GM12878 (cell line): ENCODE measurements around the gene STX1A. TPM values are rescaled to one million over a fixed set of nuclear protein-coding genes. Genes with fewer than 3 reads are reported as not detected.

Experiments used
- ATAC-seq: fragments of 200-7000 bp; cut with Tn5 transposase; 3 replicates; pipeline ENCODE4 v1.9.1; 2020; ENCODE audit warnings: mild to moderate bottlenecking, moderate library complexity
- BruUV-seq: library from RNA; stranded (reverse); fragments of 400-500 nt; replicated peaks from 2 replicates; lab custom pipeline; 2021; lab: Mats Ljungman, UMichigan
- CTCF ChIA-PET: fragments of 300-600 bp; sonication (Branson Sonifier 250); formaldehyde crosslinking; extraction: SDS; loops from one replicate; lab custom pipeline; 2021; ENCODE audit warnings: inconsistent platforms; lab: Yijun Ruan, JAX
- POLR2A ChIA-PET: fragments of 350-600 bp; formaldehyde crosslinking; extraction: SDS; loops from one replicate; lab custom pipeline; 2021; ENCODE audit warnings: inconsistent platforms; lab: Charles Lee
- RAD21 ChIA-PET: fragments of 300-600 bp; sonication (Branson Sonifier 250); formaldehyde crosslinking; loops from one replicate; lab custom pipeline; 2023; ENCODE audit warnings: antibody characterized with exemption; ENCODE audit not compliant: unreplicated experiment; lab: Charles Lee
- SMC1A ChIA-PET: fragments of 300-600 bp; sonication (Branson Sonifier 250); formaldehyde crosslinking; loops from one replicate; lab custom pipeline; 2023; ENCODE audit not compliant: unreplicated experiment, uncharacterized antibody; lab: Charles Lee
- DNase-seq: peaks from one replicate; pipeline ENCODE4 v3.0.0-alpha.2; 2011; ENCODE audit warnings: low read depth, low spot score
- FAIRE-seq: peaks from 3 replicates; lab custom pipeline; 2011; peaks lifted over from hg19 to GRCh38; lab: Jason Lieb, UNC
- H2AFZ ChIP-seq: 2 replicates; pipeline ENCODE4 v1.6.0; 2011; ENCODE audit warnings: low read depth, low read length, control low read depth; ENCODE audit not compliant: control insufficient read depth
- H3K27ac ChIP-seq: 2 replicates; pipeline ENCODE4 v1.5.1; 2011; ENCODE audit warnings: control low read depth; ENCODE audit not compliant: control insufficient read depth, insufficient read depth
- H3K27me3 ChIP-seq, 2 experiments: replicated peaks in 1 of 2; 2 replicates each; pipeline versions ENCODE4 v1.6.0 to v1.6.1; 2011; ENCODE audit warnings: low read length in 1 of 2; ENCODE audit not compliant: control insufficient read depth in 2 of 2, insufficient read depth in 2 of 2
- H3K36me3 ChIP-seq, 2 experiments: 2 replicates each; pipeline ENCODE4 v1.5.1; 2011; ENCODE audit warnings: low read length in 1 of 2; ENCODE audit not compliant: control insufficient read depth in 2 of 2, insufficient read depth in 2 of 2
- H3K4me1 ChIP-seq: 2 replicates; pipeline ENCODE4 v1.6.1; 2011; ENCODE audit warnings: mild to moderate bottlenecking, low read length, moderate library complexity, mixed read lengths; ENCODE audit not compliant: control insufficient read depth, insufficient read depth
- H3K4me2 ChIP-seq: 2 replicates; pipeline ENCODE4 v1.6.0; 2011; ENCODE audit warnings: control low read depth; ENCODE audit not compliant: control insufficient read depth, insufficient read depth
- H3K4me3 ChIP-seq: fragments of 200-600 bp; sonication (generic); 2 replicates; pipeline ENCODE4 v1.5.1; 2016
- H3K79me2 ChIP-seq: 2 replicates; pipeline ENCODE4 v1.6.0; 2011; ENCODE audit warnings: low read length; ENCODE audit not compliant: control insufficient read depth, insufficient read depth
- H3K9ac ChIP-seq: 2 replicates; pipeline ENCODE4 v1.8.0; 2011; ENCODE audit warnings: low read length, control low read depth, mixed read lengths; ENCODE audit not compliant: control insufficient read depth, insufficient read depth
- H3K9me3 ChIP-seq: replicated peaks from 3 replicates; pipeline ENCODE4 v1.5.1; 2011; ENCODE audit warnings: mild to moderate bottlenecking, low read length; ENCODE audit not compliant: control insufficient read depth, insufficient read depth
- H4K20me1 ChIP-seq: 2 replicates; pipeline ENCODE4 v1.6.0; 2011; ENCODE audit not compliant: control insufficient read depth, insufficient read depth
- ATF3 ChIP-seq: IDR thresholded peaks from 2 replicates; pipeline ENCODE4 v1.6.1; 2011; ENCODE audit warnings: low read depth, mild to moderate bottlenecking, low read length, moderate library complexity, borderline replicate concordance; ENCODE audit errors: extremely low read depth
- IRF3 ChIP-seq: fragments of 450-650 bp; IDR thresholded peaks from 2 replicates; pipeline ENCODE4 v1.6.1; 2014; ENCODE audit warnings: mild to moderate bottlenecking
- NKRF ChIP-seq: fragments of 450-650 bp; conservative IDR thresholded peaks from 2 replicates; pipeline ENCODE4 v1.6.1; 2017; ENCODE audit warnings: mild to moderate bottlenecking, moderate library complexity
- NR2C2 ChIP-seq: IDR thresholded peaks from 2 replicates; pipeline ENCODE4 v1.6.1; 2011; ENCODE audit warnings: borderline replicate concordance, low read depth; ENCODE audit not compliant: control insufficient read depth, insufficient read length
- SIN3A ChIP-seq: IDR thresholded peaks from 2 replicates; pipeline ENCODE4 v1.6.1; 2012; ENCODE audit warnings: low read depth, low read length, improper control_type of control experiment
- SRF ChIP-seq, 2 experiments: IDR thresholded peaks; 2 replicates each; pipeline ENCODE4 v1.6.1; 2011; ENCODE audit warnings: low read depth in 2 of 2, low read length in 2 of 2, mild to moderate bottlenecking in 1 of 2, moderate library complexity in 1 of 2
- STAT3 ChIP-seq: IDR thresholded peaks from 2 replicates; pipeline ENCODE4 v1.6.1; 2011; ENCODE audit warnings: low read depth, low read length, improper control_type of control experiment
- WGBS: methylation state at CpG from one replicate; pipeline ENCODE4 v1.1.6; 2016; ENCODE audit warnings: low lambda C conversion rate; ENCODE audit not compliant: insufficient replicate concordance, insufficient coverage; ENCODE audit errors: missing lambda C conversion rate; 5-methylcytosine and 5-hydroxymethylcytosine counted together
- in situ Hi-C: fragments of 300-500 bp; cut with MboI; formaldehyde crosslinking; loops from 9 replicates; pipeline ENCODE4 v1.14.3; 2018; ENCODE audit warnings: mixed read lengths
- intact Hi-C: fragments of 100-400 bp; cut with micrococcal nuclease; formaldehyde crosslinking; loops from one replicate; pipeline ENCODE4 v1.14.2; 2022; ENCODE audit not compliant: unreplicated experiment
- polyA plus RNA-seq, 11 experiments: library from polyadenylated mRNA; depleted of rRNA in 4 of 11; unstranded in 6 of 11; stranded (reverse) in 5 of 11; fragments of >200 nt; fragmentation: Nextera tagmentation in 4 of 11; fragmentation: Illumina TruSeq in 1 of 11; extraction: Ambion mirVana in 4 of 11; extraction: Trizol in 1 of 11; gene quantifications; 1 replicate in 1 of 11; 2 replicates in 10 of 11; pipeline versions ENCODE4 v1.2.1 to v1.2.3, GENCODE V29; 2011 to 2016; ENCODE audit warnings: inconsistent platforms in 2 of 11, missing spikeins in 2 of 11, low read depth in 1 of 11
- total RNA-seq, 4 experiments: library from RNA; depleted of rRNA in 3 of 4; stranded (reverse); fragments of >200 nt in 3 of 4; fragmentation: Illumina TruSeq in 1 of 4; extraction: Trizol in 1 of 4; gene quantifications; 2 replicates each; pipeline versions ENCODE4 v1.2.1 to v1.2.3, GENCODE V29; 2013 to 2021

Gene STX1A
- total and polyA plus RNA-seq, 10 of the 15 experiments (the other 5 are each of a cell fraction or from before 2014, with no cell fraction given): 0.15 to 5.3 (median 2.5) TPM

DNA sequence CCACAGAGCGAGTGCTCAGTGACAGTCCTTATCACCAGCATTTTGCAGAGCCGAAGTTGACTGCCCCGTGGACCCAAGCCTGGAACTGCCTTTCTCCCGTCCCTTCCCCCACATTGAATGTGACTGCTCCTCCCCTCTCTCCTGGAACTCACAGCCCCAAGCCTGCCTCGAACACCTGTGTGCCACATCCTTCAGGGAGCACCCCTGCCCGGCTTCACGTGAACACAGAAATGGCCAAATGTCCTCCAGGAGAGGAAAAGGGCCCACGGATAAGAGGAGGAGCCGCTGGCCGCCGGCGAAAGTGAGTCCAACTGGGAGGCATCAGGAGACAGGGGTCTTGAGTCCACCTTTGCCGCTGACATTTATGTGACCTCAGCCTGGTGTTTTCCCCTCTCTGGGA is 16.2 kb downstream of the STX1A start:
- Histone ChIP-seq H3K4me3 (no peak overlapping the region), H3K36me3 (peaks cover 2 to 14% of the 10 kb centered on the region in 2 experiments), H3K4me1 (no peaks in the 10 kb centered on the region), H2AFZ (no peak overlapping the region), H3K79me2 (no peaks in the 10 kb centered on the region), H3K9ac (no peak overlapping the region), H3K4me2 (no peak overlapping the region), H4K20me1 (no peaks in the 10 kb centered on the region), H3K27me3 (no peaks in the 10 kb centered on the region), H3K27ac (no peak overlapping the region), H3K9me3 (no peaks in the 10 kb centered on the region)
- DNase-seq (no peak), FAIRE-seq (no peak), ATAC-seq (no peak)
- POLR2A ChIA-PET: no interaction called here
- RAD21 ChIA-PET: no interaction called here
- TF ChIP-seq STAT3 (no peak), SRF (IDR thresholded peaks at IDR 0.05; ENCODE audit: low read depth in 2 of 2, low read length in 2 of 2) (no peak), SIN3A (no peak)
- intact Hi-C loops: no loop called here
- SMC1A ChIA-PET: no interaction called here
- in situ Hi-C loops: no loop called here
- WGBS: 66% methylated on average over 13 of the region's 13 CpGs
- CTCF ChIA-PET: interaction anchor here (1.0 to 1.6 kb wide), 3 partner anchors 9 to 34 kb away, joined by 3 to 6 read pairs (median 3); no protein-coding TSS in a partner anchor
- no TSS peak for BruUV-seq

DNA sequence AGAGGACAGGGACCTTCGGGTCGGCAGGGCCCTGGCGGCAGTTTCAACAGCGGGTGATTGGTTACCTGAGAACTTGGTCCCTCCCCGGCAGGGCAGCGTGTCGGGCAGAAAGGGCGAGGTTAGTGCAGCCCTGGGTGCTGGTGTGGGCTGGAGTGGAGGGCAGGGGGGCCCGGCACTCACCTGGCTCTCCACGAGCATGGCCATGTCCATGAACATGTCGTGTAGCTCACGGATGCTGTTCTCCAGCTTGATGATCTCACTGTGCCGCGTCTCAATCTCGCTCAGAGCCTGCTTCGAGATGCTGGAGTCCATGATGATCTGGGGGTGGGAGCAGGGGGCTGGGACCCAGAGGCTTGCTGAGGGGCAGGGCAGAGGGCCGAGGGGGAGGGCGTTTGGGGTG is 16.8 kb downstream of the STX1A start:
- no peak overlapping the region for H3K9ac ChIP-seq
- DNase-seq (no peak), ATAC-seq (no peak), FAIRE-seq (no peak)
- H2AFZ ChIP-seq: no peak overlapping the region
- H3K27ac ChIP-seq: no peak overlapping the region
- no peaks in the 10 kb centered on the region for H3K9me3 ChIP-seq
- TF ChIP-seq NR2C2 (no peak), IRF3 (no peak), NKRF (no peak), ATF3 (no peak)
- BruUV-seq: no TSS peak
- intact Hi-C loops (no loop called here), in situ Hi-C loops (no loop called here)
- SMC1A ChIA-PET: no interaction called here
- no peak overlapping the region for H3K4me3 ChIP-seq
- H3K4me2 ChIP-seq: no peak overlapping the region
- H3K79me2 ChIP-seq: no peaks in the 10 kb centered on the region
- CTCF ChIA-PET: interaction anchor here (1.0 to 1.8 kb wide), 4 partner anchors 8 to 33 kb away, joined by 3 to 6 read pairs (median 4); no protein-coding TSS in a partner anchor
- H3K36me3 ChIP-seq: peaks cover 2 to 15% of the 10 kb centered on the region in 2 experiments
- POLR2A ChIA-PET: no interaction called here
- no peaks in the 10 kb centered on the region for H3K27me3 ChIP-seq
- RAD21 ChIA-PET: no interaction called here
- no peaks in the 10 kb centered on the region for H4K20me1 ChIP-seq
- H3K4me1 ChIP-seq: no peaks in the 10 kb centered on the region
- 75% methylated on average over 17 of the region's 18 CpGs for WGBS
